ENCODE measurements around the gene KLK13.

Gene KLK13

DNA sequence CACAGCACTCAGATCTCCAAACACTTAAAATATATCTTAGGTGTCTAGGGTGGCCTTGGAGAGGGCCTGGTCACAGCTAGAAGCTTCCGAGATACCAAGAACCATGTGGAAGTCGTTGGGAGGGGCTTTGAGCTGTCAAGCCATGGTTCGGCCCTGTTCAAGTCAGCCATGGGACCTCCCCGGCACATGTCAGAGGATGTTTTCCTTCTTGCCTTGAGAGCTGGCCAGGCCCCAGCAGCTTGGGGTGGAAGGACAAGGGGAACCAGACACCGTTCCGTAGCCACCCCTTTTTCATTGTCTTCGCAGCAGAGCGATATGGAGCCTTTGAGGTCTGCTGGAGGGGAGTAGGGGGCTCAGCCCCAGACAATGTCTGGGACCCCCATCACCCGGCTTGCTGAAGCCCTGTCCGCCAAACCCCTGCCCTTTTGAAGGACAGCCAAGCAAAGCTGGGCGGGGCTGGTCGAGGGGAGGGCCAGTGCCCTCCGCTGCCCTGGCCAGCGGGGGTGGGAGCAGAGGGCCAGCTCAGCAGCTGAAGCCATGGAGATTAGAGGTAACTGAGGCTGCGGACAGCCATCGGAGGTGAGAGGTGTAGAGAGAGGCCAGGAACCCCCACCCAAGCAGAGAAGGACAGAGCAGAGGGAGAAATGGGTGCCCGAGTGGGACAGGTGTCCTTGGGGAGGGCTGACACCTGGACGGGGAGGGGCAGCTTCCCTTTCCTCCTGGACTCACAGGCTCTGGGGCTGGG is 38.9 kb downstream of the KLK13 start:
- TF ChIP-seq GATA2 (IDR thresholded peaks at IDR 0.05; ENCODE audit: low read depth, low read length) (no peak), GATA3 (IDR thresholded peaks at IDR 0.05; ENCODE audit: low read depth, low read length) (no peak)

GRCh38 chr19:51025401-51025800 is 39.5 kb downstream of the KLK13 start:
- TF ChIP-seq GATA2 (IDR thresholded peaks at IDR 0.05; ENCODE audit: low read depth, low read length) (no peak), GATA3 (IDR thresholded peaks at IDR 0.05; ENCODE audit: low read depth, low read length) (no peak)

- TF ChIP-seq GATA3 (IDR thresholded peaks at IDR 0.05; ENCODE audit: low read depth, low read length) (no peak), GATA2 (IDR thresholded peaks at IDR 0.05; ENCODE audit: low read depth, low read length) (no peak)
These were observed 40.0 kb downstream of the KLK13 start for GRCh38 chr19:51024924-51025323.

- TF ChIP-seq GATA3 (IDR thresholded peaks at IDR 0.05; ENCODE audit: low read depth, low read length), result no peak
- no peak for TF ChIP-seq GATA2 (IDR thresholded peaks at IDR 0.05; ENCODE audit: low read depth, low read length)
These were observed 40.9 kb downstream of the KLK13 start for GRCh38 chr19:51023946-51024345.

DNA sequence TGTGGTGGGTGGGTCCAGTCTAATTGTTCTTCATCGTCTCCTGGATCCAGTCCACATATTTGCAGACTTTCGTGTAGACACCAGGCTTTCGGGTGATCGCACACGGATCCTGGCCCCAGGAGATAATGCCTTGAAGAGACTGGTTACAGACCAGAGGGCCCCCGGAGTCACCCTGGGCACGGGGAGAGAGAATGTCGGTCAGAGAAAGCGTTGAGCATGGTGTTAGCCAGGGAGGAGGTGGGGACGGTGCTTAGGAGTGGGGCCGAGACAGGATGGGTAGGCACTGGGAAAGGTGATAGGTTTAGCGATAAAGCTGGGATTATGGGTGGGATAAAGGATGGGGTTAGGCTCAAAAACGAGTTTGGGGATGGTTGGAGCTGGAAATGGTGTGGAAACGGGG is 42.4 kb downstream of the KLK13 start:
- no peak for TF ChIP-seq GATA3 (IDR thresholded peaks at IDR 0.05; ENCODE audit: low read depth, low read length)
- TF ChIP-seq GATA2 (IDR thresholded peaks at IDR 0.05; ENCODE audit: low read depth, low read length), result no peak

GRCh38 chr19:51020988-51021651 is 43.8 kb downstream of the KLK13 start:
- no peak for TF ChIP-seq GATA3 (IDR thresholded peaks at IDR 0.05; ENCODE audit: low read depth, low read length)
- no peak for TF ChIP-seq GATA2 (IDR thresholded peaks at IDR 0.05; ENCODE audit: low read depth, low read length)

DNA sequence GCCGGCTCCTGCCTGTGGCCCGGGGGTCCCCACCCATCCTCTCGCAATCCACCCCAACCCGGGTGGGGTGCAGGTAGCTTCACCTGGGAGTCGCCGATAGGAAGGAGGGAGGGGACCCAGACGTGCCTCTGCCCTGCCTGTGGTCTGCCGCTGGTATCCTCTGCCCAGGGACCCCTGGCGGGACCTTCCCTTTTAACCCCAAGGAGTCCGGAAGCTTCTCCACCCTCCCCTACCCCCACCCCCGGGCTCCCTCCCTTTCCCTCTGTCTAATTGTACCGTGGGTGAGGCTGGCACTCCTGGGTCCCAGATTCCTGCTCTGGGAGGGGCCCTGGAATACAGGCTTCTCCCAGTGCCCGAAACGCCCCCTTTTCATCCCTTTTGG is 45.4 kb downstream of the KLK13 start, which contains the start of gene KLK10:
TSS of gene KLK10 (minus strand) at position 166 of the 382 bp plus-strand sequence. CDS start 579 bp downstream, outside the sequence.
- no peak for TF ChIP-seq GATA2 (IDR thresholded peaks at IDR 0.05; ENCODE audit: low read depth, low read length)

DNA sequence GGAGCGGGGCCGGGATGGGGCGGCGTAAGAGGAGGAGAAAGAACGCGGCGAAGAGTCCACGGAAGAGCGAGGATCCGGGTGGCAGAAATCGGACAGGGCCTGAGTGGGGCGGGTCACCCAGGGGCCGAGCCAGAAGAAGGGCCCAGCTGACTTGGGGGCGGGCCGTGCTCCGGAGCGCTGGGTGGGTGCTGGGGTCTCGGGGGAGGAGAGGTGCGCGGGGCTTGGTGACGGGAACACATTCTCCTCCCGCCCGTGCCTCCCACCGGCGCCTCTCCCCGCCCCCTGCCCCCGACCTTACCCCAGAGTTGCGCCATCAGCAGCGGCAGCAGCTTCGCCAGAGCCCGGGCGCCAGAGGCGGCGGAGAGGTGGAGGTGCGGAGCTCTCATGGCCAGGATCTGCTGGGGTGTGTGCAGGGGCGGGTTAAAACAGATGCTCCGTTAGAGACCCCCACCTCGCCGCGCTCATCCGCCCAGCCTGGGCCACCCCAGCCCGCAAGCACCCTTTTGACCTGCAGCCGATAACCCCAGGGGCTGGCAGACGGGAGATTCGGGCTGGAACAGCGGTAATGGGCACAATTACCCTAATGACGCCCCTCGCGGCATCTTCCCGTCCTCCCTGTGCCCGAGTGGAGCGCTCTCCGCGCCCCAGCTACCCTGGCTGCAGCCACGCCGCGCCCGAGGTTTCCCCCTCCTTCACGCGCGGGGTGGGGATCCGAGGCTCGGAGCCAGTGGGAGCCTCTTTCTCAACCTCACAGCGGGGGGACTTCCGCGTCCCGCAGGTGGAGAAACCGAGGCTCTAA is 45.9 kb downstream of the KLK13 start:
- TF ChIP-seq GATA3 (IDR thresholded peaks at IDR 0.05; ENCODE audit: low read depth, low read length) (no peak), GATA2 (IDR thresholded peaks at IDR 0.05; ENCODE audit: low read depth, low read length) (no peak)

- TF ChIP-seq GATA2 (IDR thresholded peaks at IDR 0.05; ENCODE audit: low read depth, low read length), result no peak
- no peak for TF ChIP-seq GATA3 (IDR thresholded peaks at IDR 0.05; ENCODE audit: low read depth, low read length)
These were observed 47.9 kb downstream of the KLK13 start for GRCh38 chr19:51016798-51017683.

DNA sequence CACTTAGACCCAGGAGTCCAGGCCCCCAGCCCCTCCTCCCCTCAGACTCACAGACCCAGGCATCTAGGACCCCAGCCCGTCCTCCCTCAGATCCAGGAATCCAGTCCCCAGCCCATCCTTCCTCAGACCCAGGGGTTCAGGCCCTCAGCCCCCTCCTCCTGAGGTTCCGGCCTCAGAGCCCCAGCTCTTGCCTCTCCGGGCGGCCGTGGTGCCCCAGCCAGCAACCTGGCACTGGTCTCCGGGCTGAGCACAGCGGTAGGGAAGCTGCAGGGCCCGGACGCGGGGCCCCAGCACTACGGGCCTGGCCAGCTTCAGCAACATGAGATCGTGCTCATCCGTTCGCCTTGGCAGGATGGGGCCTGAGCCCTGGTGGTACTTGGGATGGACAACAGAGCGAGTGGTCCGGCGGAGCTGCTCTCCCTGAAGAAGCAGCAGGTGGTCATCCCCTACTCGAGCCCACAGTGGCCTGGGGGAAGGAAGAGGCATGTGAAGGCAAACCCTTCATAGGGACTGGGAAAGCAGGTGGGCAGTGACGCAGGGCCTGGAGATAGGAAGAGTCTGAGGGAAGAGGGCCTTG is 49.1 kb downstream of the KLK13 start:
- no peak for TF ChIP-seq GATA3 (IDR thresholded peaks at IDR 0.05; ENCODE audit: low read depth, low read length)
- no peak for TF ChIP-seq GATA2 (IDR thresholded peaks at IDR 0.05; ENCODE audit: low read depth, low read length)

DNA sequence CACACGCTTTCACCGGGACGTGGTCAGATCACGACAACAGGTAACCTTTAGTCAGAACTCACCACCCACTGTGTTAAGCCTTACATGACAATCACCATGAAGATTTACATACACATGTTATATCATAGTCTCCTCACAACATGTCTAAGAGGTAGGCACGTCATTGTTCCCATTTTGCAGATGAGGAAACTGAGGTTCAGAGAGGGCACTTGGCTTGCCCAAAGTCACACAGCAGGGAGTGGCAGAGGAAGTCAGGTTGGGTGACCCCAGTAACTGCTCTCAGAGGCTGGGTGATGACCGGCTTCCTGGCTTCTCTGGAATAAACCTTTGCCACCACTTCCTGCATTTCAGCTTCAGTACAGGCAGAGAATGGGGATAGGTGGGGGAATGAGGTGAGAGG is 50.6 kb downstream of the KLK13 start:
- no peak for TF ChIP-seq GATA3 (IDR thresholded peaks at IDR 0.05; ENCODE audit: low read depth, low read length)

DNA sequence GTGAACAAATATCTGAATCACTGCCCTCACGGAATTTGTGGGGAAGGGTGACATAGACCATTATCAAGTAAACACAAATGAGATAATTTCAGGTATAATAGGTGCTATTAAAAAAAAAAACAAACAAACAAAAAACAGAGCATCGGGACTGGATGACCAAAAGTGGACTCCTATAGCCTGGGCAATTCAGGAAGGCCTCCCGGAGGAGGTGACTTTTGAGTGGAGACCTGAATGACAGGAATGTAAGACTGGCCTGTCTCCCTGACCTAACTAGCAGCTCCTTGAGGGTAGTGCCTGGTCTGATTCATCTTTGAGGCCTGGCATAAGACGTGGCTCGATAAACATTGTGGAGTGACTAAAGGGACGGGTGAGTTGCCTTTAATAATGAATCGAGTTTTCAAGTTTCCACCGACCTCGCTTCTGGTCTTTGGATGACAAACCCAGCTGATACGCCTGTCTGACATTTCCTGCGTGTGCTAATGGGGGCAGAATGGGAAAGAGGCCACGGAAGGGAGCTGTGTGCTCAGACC is 52.2 kb downstream of the KLK13 start:
- TF ChIP-seq GATA3 (IDR thresholded peaks at IDR 0.05; ENCODE audit: low read depth, low read length) (no peak), GATA2 (IDR thresholded peaks at IDR 0.05; ENCODE audit: low read depth, low read length) (no peak)
